HEK293T (cell line): ENCODE data around the gene NR5A1.

Experiments used
- BHLHE40 ChIP-seq: fragments of 450-650 bp; IDR thresholded peaks from 2 replicates; pipeline ENCODE4 v1.6.1; 2016; ENCODE audit warnings: mild to moderate bottlenecking, moderate library complexity, borderline replicate concordance
- FOXA1 ChIP-seq: fragments of 450-650 bp; IDR thresholded peaks from 2 replicates; pipeline ENCODE4 v1.6.1; 2016; ENCODE audit warnings: mild to moderate bottlenecking
- SUZ12 ChIP-seq: fragments of 450-650 bp; IDR thresholded peaks from 2 replicates; pipeline ENCODE4 v1.6.1; 2016; ENCODE audit warnings: mild to moderate bottlenecking

DNA sequence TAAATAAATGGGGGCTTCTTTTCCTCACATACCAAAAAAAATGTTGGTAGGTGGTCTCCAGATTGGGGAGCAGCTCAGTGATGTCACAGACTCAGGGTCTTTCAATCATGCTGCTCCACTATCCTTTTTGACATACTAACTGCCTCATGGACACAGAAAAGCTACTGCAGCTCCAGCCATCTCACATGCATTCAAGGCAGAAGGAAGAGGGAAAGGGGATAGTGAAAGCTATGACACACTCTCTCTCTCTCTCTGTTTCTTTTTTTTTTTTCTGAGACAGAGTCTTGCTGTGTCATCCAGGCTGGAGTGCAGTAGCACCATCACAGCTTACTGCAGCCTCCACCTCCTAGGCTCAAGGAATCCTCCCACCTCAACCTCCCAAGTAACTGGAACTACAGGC, 64.8 kb downstream of the NR5A1 start:
- no peak for TF ChIP-seq BHLHE40
- no peak for TF ChIP-seq FOXA1
- no peak for TF ChIP-seq SUZ12
